Suprapubic skin (tissue), 4 donors: ENCODE data around the gene CD8A. TPM values are rescaled to one million over a fixed set of nuclear protein-coding genes. Genes with fewer than 3 reads are reported as not detected.

ENCODE experiments used
- DNase-seq, 2 donors: peaks; one replicate each; pipeline ENCODE4 v3.0.0-alpha.2; 2019; ENCODE audit warnings: low spot score in 2 of 2
- H3K27ac ChIP-seq: fragments of 200-600 bp; sonication (generic); one replicate; pipeline ENCODE4 v1.5.1; 2019
- H3K27me3 ChIP-seq: fragments of 200-600 bp; sonication (generic); one replicate; pipeline ENCODE4 v1.5.1; 2019
- H3K36me3 ChIP-seq: fragments of 200-600 bp; sonication (generic); one replicate; pipeline ENCODE4 v1.5.1; 2019
- H3K4me1 ChIP-seq: fragments of 200-600 bp; sonication (generic); one replicate; pipeline ENCODE4 v1.5.1; 2019
- H3K4me3 ChIP-seq: fragments of 200-600 bp; sonication (generic); one replicate; pipeline ENCODE4 v1.5.1; 2019; ENCODE audit warnings: mild to moderate bottlenecking
- H3K9me3 ChIP-seq: fragments of 200-600 bp; sonication (generic); one replicate; pipeline ENCODE4 v1.5.1; 2019
- CTCF ChIP-seq, 2 donors: fragments of 200-600 bp in 1 of 2; fragments of 450-650 bp in 1 of 2; sonication (generic) in 1 of 2; IDR thresholded peaks; one replicate each; pipeline ENCODE4 v1.5.1; 2016 to 2019; ENCODE audit warnings: antibody characterized with exemption in 2 of 2, mild to moderate bottlenecking in 1 of 2, moderate library complexity in 1 of 2
- EP300 ChIP-seq: sonication (generic); formaldehyde crosslinking; IDR thresholded peaks from one replicate; pipeline ENCODE4 v1.6.1; 2017; ENCODE audit warnings: antibody characterized with exemption
- POLR2A ChIP-seq, 2 donors: fragments of 450-650 bp; IDR thresholded peaks; one replicate each; pipeline ENCODE4 v1.6.1; 2017; ENCODE audit warnings: antibody characterized with exemption in 2 of 2, mild to moderate bottlenecking in 2 of 2, moderate library complexity in 2 of 2
- POLR2AphosphoS5 ChIP-seq, 3 donors: sonication (generic); formaldehyde crosslinking; IDR thresholded peaks; one replicate each; pipeline ENCODE4 v1.6.1; 2017; ENCODE audit warnings: antibody characterized with exemption in 3 of 3
- WGBS: methylation state at CpG from one replicate; pipeline ENCODE4 v1.1.5; 2018; 5-methylcytosine and 5-hydroxymethylcytosine counted together
- total RNA-seq, 4 donors: library from RNA; depleted of rRNA; stranded (reverse); fragments of >200 nt; gene quantifications; one replicate each; pipeline ENCODE4 v1.1.0, GENCODE V29; 2016

CD8A gene
- total RNA-seq, 4 donors from 2014 or later: 0.15 to 1.5 (median 1.2) TPM; not detected in 1

- WGBS: 35% methylated on average over 7 of the region's 10 CpGs
- H3K27me3 ChIP-seq: peaks cover 26% of the 10 kb centered on the region
- H3K4me3 ChIP-seq: no peak overlapping the region
- TF ChIP-seq EP300 (no peak), CTCF (IDR thresholded peaks at IDR 0.05) (no peak), POLR2A (IDR thresholded peaks at IDR 0.05) (no peak), POLR2AphosphoS5 (IDR thresholded peaks at IDR 0.05) (no peak)
- no peak for DNase-seq
- H3K27ac ChIP-seq: no peak overlapping the region
- peaks cover 31% of the 10 kb centered on the region for H3K4me1 ChIP-seq
- H3K9me3 ChIP-seq: no peaks in the 10 kb centered on the region
- H3K36me3 ChIP-seq: no peaks in the 10 kb centered on the region
Measured at GRCh38 chr2:86786001-86786536, 4.6 kb downstream of the CD8A start.

GRCh38 chr2:86785456-86785855, 5.3 kb downstream of the CD8A start:
- WGBS: 91% methylated on average over 9 of the region's 9 CpGs
- Histone ChIP-seq H3K4me1 (peaks cover 24% of the 10 kb centered on the region), H3K9me3 (no peaks in the 10 kb centered on the region), H3K4me3 (no peak overlapping the region), H3K36me3 (no peaks in the 10 kb centered on the region), H3K27ac (no peak overlapping the region), H3K27me3 (peaks cover 20% of the 10 kb centered on the region)
- TF ChIP-seq POLR2A (IDR thresholded peaks at IDR 0.05) (no peak), EP300 (no peak), CTCF (IDR thresholded peaks at IDR 0.05) (no peak), POLR2AphosphoS5 (IDR thresholded peaks at IDR 0.05) (no peak)
- DNase-seq: no peak

- Histone ChIP-seq H3K36me3 (no peaks in the 10 kb centered on the region), H3K4me3 (no peak overlapping the region), H3K27ac (no peak overlapping the region), H3K27me3 (peaks cover 3% of the 10 kb centered on the region), H3K4me1 (peaks cover 8% of the 10 kb centered on the region), H3K9me3 (no peaks in the 10 kb centered on the region)
- no peak for TF ChIP-seq CTCF (IDR thresholded peaks at IDR 0.05)
- no peak for TF ChIP-seq POLR2AphosphoS5 (IDR thresholded peaks at IDR 0.05)
- no peak for TF ChIP-seq POLR2A (IDR thresholded peaks at IDR 0.05)
- TF ChIP-seq EP300: no peak
- no peak for DNase-seq
- 76% methylated on average over 8 of the region's 8 CpGs for WGBS
Measured at GRCh38 chr2:86783615-86784339, 6.9 kb downstream of the CD8A start.

- DNase-seq: no peak
- Histone ChIP-seq H3K36me3 (no peaks in the 10 kb centered on the region), H3K27ac (no peak overlapping the region), H3K27me3 (no peaks in the 10 kb centered on the region), H3K4me1 (no peaks in the 10 kb centered on the region), H3K4me3 (no peak overlapping the region), H3K9me3 (no peaks in the 10 kb centered on the region)
- TF ChIP-seq POLR2AphosphoS5 (IDR thresholded peaks at IDR 0.05): no peak
- TF ChIP-seq EP300: no peak
- TF ChIP-seq CTCF (IDR thresholded peaks at IDR 0.05): no peak
- no peak for TF ChIP-seq POLR2A (IDR thresholded peaks at IDR 0.05)
- WGBS: 88% methylated on average over 7 of the region's 7 CpGs
Measured at GRCh38 chr2:86782748-86783147, 8.0 kb downstream of the CD8A start.

GRCh38 chr2:86781363-86781762, 9.3 kb downstream of the CD8A start:
- DNase-seq: no peak
- Histone ChIP-seq H3K4me1 (no peaks in the 10 kb centered on the region), H3K4me3 (no peak overlapping the region)

More at GRCh38 chr2:86781363-86781762, 9.3 kb downstream of the CD8A start:
- WGBS: 74% methylated on average over 9 of the region's 9 CpGs
- Histone ChIP-seq H3K27me3 (no peaks in the 10 kb centered on the region), H3K9me3 (no peaks in the 10 kb centered on the region), H3K36me3 (peaks cover 2% of the 10 kb centered on the region), H3K27ac (no peak overlapping the region)
- TF ChIP-seq CTCF (IDR thresholded peaks at IDR 0.05): no peak
